ENCODE data around the gene APCDD1.

- TF ChIP-seq MTA3 (CRISPR knock-in tag; IDR thresholded peaks at IDR 0.05) (no peak), NFYB (CRISPR knock-in tag; IDR thresholded peaks at IDR 0.05) (no peak)
Observed at GRCh38 chr18:10421859-10422258, 32.6 kb upstream of the APCDD1 start.

Measured in HepG2 (cell line).